HG03354 (cell line): ENCODE measurements around the gene LMBRD1.
"Not testable (repeated sequence)": the region's sequence is repeated elsewhere in the genome, so short reads cannot be mapped to it uniquely, and the experiment has no call there.

Experiments used
- ATAC-seq: cut with Tn5 transposase; IDR thresholded peaks from one replicate; pipeline ENCODE4 v1.9.1; 2021; ENCODE audit warnings: mild to moderate bottlenecking; ENCODE audit not compliant: unreplicated experiment, poor library complexity, severe bottlenecking

LMBRD1 gene

GRCh38 chr6:69796642-69797390, at the start of gene LMBRD1:
TSS of gene LMBRD1 (minus strand) at chr6:69797010. CDS start at chr6:69796881, 129 bp downstream.
- ATAC-seq, result peak; percentile 90

- no peak for ATAC-seq
Observed at GRCh38 chr6:69846312-69846711, 49.5 kb upstream of the LMBRD1 start.

- no peak for ATAC-seq
Observed at GRCh38 chr6:69843189-69843588, 46.4 kb upstream of the LMBRD1 start.

GRCh38 chr6:69841862-69842261, 45.1 kb upstream of the LMBRD1 start:
- no peak for ATAC-seq

GRCh38 chr6:69835414-69836179, 38.8 kb upstream of the LMBRD1 start:
- peak; percentile 85 for ATAC-seq

GRCh38 chr6:69832558-69832957, 35.7 kb upstream of the LMBRD1 start:
- no peak for ATAC-seq

GRCh38 chr6:69827276-69827893, 30.6 kb upstream of the LMBRD1 start:
- no peak for ATAC-seq

GRCh38 chr6:69825904-69826303, 29.1 kb upstream of the LMBRD1 start:
- ATAC-seq, result no peak

- not testable (repeated sequence) for ATAC-seq
Observed at GRCh38 chr6:69824355-69824754, 27.5 kb upstream of the LMBRD1 start.

- no peak for ATAC-seq
Observed at GRCh38 chr6:69820438-69820837, 23.6 kb upstream of the LMBRD1 start.

GRCh38 chr6:69820018-69820417, 23.2 kb upstream of the LMBRD1 start:
- no peak for ATAC-seq

- no peak for ATAC-seq
Observed at GRCh38 chr6:69819138-69819537, 22.3 kb upstream of the LMBRD1 start.

GRCh38 chr6:69818223-69818930, 21.6 kb upstream of the LMBRD1 start:
- no peak for ATAC-seq

GRCh38 chr6:69817358-69817757, 20.5 kb upstream of the LMBRD1 start:
- no peak for ATAC-seq

- no peak for ATAC-seq
Observed at GRCh38 chr6:69816569-69816968, 19.8 kb upstream of the LMBRD1 start.

GRCh38 chr6:69816026-69816425, 19.2 kb upstream of the LMBRD1 start:
- ATAC-seq, result peak; percentile 78

GRCh38 chr6:69813508-69813907, 16.7 kb upstream of the LMBRD1 start:
- peak; percentile 37 for ATAC-seq

GRCh38 chr6:69812746-69813427, 16.1 kb upstream of the LMBRD1 start:
- ATAC-seq, result no peak

- ATAC-seq, result no peak
Observed at GRCh38 chr6:69802995-69803394, 6.2 kb upstream of the LMBRD1 start.

- no peak for ATAC-seq
Observed at GRCh38 chr6:69801711-69802110, 4.9 kb upstream of the LMBRD1 start.
